ENCODE results near the gene SYMPK. TPM values are rescaled to one million over a fixed set of nuclear protein-coding genes. Genes with fewer than 3 reads are reported as not detected.
A peak's percentile ranks its signal among the peaks of the same experiment; 100 is the strongest.
"Not testable (repeated sequence)": the region's sequence is repeated elsewhere in the genome, so short reads cannot be mapped to it uniquely, and the experiment has no call there.

SYMPK gene
- total RNA-seq, 1 donor from 2014 or later, result 21.4 TPM

DNA sequence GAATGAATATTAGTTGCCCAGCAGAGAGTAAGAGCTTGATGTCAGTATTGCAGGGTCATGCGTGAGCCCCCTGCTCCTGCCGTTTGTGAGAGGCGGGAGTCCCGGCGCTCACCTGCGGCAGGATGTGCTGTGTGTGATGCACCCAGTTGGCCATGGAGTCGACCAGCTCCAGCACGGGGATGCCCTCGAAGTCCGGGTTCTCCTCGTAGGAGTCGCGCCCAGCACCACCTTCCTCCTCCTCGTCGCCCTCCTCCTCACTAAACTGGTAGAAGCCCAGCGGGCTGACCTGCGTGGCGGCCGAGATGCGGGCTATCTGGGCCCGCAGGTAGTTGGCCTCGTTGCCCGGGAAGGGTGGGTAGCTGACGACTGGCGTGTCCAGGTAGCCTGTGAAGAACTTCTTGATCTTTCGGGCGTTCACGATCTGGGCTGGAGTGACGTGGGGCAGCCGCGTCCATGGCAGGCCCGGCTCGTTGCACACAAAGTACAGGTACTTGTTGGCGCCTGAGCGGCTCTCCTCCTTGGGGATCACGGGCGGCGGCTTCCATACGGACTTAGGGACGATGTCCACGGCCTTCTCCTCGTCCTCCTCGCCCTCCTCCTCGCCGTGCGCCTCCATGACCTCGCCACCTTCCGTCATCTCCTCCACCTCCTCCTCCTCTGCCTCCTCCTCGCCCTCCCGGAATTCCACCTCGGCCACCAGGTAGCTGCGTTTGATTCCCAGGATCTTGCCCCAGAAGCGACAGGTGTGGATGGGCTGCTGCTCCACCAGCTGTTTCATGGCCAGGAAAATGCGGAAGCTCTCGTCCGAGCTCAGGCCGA, 58.6 kb downstream of the SYMPK start:
- no peak for DNase-seq (ENCODE audit: low read depth in 2 of 2)

DNA sequence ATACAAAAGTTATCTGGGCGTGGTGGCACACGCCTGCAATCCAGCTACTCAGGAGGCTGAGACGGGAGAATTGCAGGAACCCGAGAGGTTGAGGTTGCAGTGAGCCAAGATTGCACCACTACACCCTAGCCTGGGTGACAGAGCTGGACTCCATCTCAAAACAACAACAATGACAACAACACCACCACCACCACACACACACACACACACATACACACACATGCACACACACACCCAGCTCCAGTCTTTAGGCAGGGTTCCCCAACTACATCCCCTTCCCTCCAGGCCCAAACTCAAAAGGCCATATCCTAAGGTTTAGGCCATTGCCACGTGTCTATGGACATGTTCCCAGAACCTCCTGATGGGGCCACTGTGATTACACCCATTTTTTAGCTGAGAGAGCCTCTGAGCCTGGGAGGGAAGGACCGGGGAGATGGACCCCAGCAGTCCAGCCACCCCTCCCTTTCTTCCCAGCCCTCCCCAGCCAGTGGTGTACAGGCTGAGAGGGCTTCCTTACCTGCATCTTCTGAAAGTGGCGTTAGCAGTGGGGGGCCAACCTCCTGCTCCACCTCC, 61.3 kb downstream of the SYMPK start:
- DNase-seq (ENCODE audit: low read depth in 2 of 2), result no peak

DNA sequence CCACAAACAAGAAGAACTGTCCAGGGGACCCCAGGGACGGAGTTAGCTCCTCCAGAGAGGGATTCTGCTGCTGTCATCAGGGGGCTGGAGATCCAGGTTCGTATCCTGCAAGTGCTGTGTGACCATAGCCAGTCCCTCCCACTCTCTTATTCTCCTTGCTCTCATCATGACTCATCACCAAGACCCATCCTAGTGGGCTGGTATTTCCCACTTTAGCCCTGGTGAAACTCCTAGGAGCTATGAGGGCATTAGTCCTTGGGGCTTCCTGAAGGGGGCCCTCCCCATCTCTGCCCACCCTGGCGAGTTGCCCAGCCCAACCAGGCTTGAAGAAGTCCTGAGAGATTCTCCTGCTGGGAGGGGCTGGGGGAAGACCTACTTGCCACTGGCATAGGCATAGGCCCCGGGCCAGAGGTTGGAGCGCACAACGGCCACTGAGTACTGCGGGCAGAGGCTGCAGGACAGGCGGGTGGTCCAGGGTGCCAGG, 62.8 kb downstream of the SYMPK start:
- no peak for DNase-seq (ENCODE audit: low read depth in 2 of 2)

GRCh38 chr19:45799541-45799940, 63.4 kb downstream of the SYMPK start:
- not testable (repeated sequence) for DNase-seq (ENCODE audit: low read depth in 2 of 2)

- DNase-seq (ENCODE audit: low read depth in 2 of 2), result peak; percentile 60 to 77
Observed at GRCh38 chr19:45798995-45799517, 63.9 kb downstream of the SYMPK start.

- no peak for DNase-seq (ENCODE audit: low read depth in 2 of 2)
Observed at GRCh38 chr19:45794627-45795026, 68.3 kb downstream of the SYMPK start.

- no peak for DNase-seq (ENCODE audit: low read depth in 2 of 2)
Observed at GRCh38 chr19:45793876-45794275, 69.1 kb downstream of the SYMPK start.

DNA sequence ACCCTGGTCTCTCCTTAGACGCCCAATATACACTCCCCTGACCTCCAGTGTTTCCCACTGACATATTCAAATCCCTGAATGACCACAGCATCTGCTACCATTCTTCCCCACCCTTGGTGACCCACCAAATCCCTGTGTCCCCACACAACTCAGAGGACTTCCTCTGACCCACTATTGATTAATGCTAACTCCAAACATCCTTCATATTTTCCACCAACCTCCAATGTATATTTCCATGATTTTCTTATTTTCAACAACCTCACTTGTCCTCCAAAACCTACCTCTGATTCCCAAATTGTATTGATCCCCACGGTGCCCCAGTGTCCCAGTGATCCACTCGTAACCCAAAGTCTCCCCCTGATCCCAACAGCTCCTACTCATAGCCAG, 69.8 kb downstream of the SYMPK start:
- no peak for DNase-seq (ENCODE audit: low read depth in 2 of 2)

- DNase-seq (ENCODE audit: low read depth in 2 of 2), result peak; percentile 99 to 100
Observed at GRCh38 chr19:45792470-45793177, 70.3 kb downstream of the SYMPK start, which contains the start of gene DMWD. Gene DMWD (minus strand): TSS chr19:45792845. CDS start chr19:45792756, 89 bp downstream.

GRCh38 chr19:45791744-45792469, 71.0 kb downstream of the SYMPK start:
- DNase-seq (ENCODE audit: low read depth in 2 of 2), result peak; percentile 31 to 40

DNA sequence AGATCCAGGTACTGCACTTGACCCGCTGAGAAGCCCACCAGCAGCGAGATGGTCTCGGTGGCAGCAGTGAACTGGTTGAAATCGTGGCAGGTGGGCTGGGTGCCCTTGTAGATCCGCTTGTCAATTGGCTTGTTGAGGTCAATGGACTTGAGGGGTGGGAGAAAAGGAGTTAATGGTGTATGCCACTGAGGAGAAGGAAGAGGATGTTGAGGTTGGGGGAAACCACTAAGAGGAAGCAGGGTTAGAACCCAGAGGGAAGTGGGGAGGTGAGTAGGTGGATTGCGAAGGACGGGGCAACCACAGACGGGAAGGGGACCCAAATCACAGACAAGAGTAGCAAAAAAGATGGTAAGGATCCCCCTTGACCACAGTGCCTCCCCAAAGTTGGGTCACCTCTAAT, 72.0 kb downstream of the SYMPK start:
- DNase-seq (ENCODE audit: low read depth in 2 of 2), result no peak

DNA sequence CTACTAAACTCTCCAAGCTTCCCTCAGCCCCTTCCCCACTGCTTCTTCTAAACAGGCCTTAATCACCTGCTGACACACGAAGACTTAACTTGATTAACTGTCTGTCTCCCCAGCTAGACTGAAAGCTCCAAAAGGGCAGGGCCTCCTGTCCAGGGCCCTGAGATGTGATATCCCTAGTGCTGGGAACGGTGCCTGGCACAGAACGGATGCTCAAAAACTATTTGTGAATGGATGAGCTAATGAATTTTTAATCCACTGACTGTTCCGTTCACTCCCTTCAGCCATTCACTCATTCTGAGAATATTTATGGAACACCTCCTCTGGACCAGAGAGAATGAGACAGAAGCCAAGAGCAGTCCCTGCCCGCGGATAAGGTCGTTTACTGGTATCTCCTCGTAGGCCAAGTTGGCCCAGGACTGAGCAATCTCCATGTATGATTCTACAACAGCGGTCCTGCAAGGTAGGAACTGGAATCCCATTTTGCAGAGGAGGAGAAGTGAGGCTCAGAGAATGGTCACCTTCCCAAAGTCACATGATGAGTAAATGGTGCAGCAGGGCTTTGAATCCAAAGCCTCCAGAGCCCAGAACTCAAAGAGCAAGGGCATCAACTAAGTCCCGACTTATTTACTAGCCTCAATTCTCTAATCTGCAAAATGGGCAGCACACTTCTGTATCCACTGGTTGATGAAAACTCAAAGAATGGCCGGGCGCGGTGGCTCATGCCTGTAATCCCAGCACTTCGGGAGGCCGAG, 73.7 kb downstream of the SYMPK start:
- no peak for DNase-seq (ENCODE audit: low read depth in 2 of 2)

GRCh38 chr19:45786533-45786894, 76.4 kb downstream of the SYMPK start:
- no peak for DNase-seq (ENCODE audit: low read depth in 2 of 2)

DNA sequence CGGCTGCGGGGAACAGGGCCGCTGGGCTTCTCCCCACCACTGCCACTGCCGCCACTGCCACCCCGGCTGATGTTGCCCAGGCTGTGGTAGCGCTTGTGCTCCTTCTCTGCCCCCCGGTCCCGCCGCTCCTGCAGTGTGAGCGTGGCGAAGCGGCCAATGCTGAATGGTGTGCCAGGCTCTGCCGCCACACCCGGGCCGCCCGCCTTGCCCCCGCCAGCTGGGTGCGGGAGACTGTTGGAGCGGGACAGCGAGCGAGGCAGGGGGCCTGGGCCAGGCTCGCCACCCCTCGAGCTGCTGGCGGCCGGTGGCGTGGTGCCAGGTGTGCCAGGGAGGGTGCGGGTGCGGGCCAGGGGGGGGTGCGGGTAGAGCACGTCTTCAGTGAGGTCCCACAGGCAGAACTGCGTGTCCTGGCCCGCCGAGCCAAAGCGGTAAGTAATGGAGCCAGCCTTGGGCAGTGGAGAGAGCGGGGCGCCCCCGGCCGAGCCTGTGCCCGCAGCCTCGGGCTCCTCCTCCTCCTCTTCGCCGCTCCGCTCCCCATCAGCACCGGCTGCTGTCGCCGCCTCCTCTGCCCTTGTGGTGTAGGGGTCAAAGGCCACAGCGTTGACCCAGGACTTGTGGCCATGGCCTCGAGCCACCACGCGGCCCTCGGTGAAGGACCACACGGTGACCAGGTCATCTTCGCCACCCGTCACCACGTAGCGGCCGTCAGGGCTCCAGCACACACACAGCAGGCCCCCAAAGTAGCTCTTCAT, 77.0 kb downstream of the SYMPK start:
- DNase-seq (ENCODE audit: low read depth in 2 of 2), result no peak

- no peak for DNase-seq (ENCODE audit: low read depth in 2 of 2)
Observed at GRCh38 chr19:45785097-45785496, 77.8 kb downstream of the SYMPK start.

- DNase-seq (ENCODE audit: low read depth in 2 of 2), result no peak
Observed at GRCh38 chr19:45784096-45784495, 78.9 kb downstream of the SYMPK start.

DNA sequence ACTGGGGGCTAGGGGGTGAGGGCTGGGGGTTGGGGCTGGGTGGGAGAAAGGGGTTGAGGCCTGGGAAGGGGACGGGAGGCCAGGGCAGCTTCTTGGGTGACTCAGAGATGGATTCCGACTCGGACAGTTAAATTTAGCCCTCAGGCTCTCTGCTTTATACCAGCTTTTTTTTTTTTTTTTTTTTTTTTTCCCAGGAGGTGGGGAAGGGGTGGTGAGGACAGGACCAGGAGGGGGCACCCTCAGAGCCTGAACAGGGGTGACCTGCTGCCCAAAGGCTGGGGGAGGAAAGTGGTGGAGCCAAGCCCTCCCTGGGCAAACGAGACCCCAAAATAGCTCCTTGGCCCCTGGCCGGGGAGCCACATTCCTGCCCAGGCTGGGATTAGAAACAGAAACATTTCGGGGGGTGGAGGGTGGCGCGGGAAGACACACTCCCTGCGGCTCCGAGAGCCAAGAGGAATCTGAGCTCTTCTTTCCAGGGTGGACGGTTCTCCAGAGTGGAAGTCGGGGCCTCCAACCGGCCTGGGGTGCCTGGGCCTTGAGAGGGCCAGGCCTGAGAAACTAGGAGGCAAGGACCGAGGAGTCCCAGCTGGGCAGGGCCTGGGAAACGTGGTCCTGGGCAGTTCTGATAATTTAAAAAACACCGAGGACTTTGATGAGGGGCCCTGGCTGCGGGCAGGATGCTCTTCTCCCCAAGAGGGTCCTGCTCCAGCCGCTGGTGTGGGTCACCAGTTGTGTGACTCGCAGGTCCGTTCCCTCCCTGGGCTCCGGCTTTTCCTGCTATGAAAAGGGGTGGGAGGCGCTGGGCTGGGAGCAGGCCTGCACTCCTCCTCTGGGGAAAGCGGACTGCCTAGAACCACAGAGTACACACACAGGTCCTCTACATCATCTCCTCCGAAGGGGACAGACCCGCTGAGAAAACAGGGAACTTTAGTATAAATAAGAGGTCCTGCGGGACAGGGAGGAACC, 79.8 kb downstream of the SYMPK start:
- DNase-seq (ENCODE audit: low read depth in 2 of 2), result no peak

DNA sequence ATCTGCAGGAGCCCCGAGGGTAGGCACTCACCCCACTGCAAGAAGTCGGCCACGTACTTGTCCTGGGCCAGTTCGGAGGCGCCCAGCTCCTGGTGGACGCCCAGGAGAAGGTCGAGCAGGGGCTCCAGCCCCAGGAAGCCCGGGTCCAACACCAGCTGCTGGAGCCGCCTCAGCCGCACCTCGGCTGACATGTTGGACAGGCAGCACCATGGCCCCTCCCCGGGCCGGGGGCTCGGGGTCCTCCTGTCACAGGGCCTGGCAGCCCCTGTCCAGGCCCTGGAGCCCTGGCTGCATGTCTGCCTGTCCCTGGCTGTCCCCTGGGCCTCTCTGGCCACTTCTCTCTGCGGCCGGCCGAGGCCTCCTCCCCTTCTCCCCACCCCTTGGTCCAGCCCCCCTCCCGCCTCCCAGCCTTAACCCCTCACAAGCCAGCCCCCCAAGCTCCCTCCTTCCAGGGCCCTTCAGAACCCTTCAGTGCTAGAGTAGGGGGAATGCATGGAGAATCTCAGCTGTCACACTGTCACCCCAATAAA, 80.7 kb downstream of the SYMPK start, which contains the start of gene DMPK:
Gene DMPK (minus strand): TSS at position 329 of the 530 bp plus-strand sequence. CDS start 138 bp downstream, at position 191.
- DNase-seq (ENCODE audit: low read depth in 2 of 2), result no peak

Measured in lung microvascular endothelial cell (primary cell).